Fibroblast of lung (primary cell): ENCODE data around the gene PDS5B. TPM values are rescaled to one million over a fixed set of nuclear protein-coding genes. Genes with fewer than 3 reads are reported as not detected.

ENCODE experiments used
- DNase-seq, 2 donors: peaks; one replicate each; pipeline versions ENCODE4 v3.0.0 to v3.0.0-alpha.2; 2010; ENCODE audit warnings: low read depth in 2 of 2
- H2AFZ ChIP-seq: 2 replicates; pipeline ENCODE4 v1.5.1; 2012; ENCODE audit warnings: low read length, control low read depth, inconsistent platforms
- H3K27ac ChIP-seq: 2 replicates; pipeline ENCODE4 v1.5.1; 2011; ENCODE audit warnings: low read length, control low read depth; ENCODE audit not compliant: insufficient read depth
- H3K27me3 ChIP-seq: 2 replicates; pipeline ENCODE4 v1.5.1; 2011; ENCODE audit warnings: mild to moderate bottlenecking, low read length; ENCODE audit not compliant: control insufficient read depth, insufficient read depth
- H3K36me3 ChIP-seq: 2 replicates; pipeline ENCODE4 v1.5.1; 2011; ENCODE audit warnings: low read length; ENCODE audit not compliant: control insufficient read depth, insufficient read depth
- H3K4me1 ChIP-seq: 2 replicates; pipeline ENCODE4 v1.5.1; 2011; ENCODE audit warnings: low read length; ENCODE audit not compliant: control insufficient read depth, insufficient read depth; ENCODE audit errors: extremely low read depth
- H3K4me2 ChIP-seq: 2 replicates; pipeline ENCODE4 v1.5.1; 2011; ENCODE audit warnings: low read length, control low read depth; ENCODE audit not compliant: insufficient read depth; ENCODE audit errors: extremely low read depth
- H3K4me3 ChIP-seq, 4 experiments: fragments of 200-600 bp in 1 of 4; sonication (generic) in 1 of 4; replicated peaks in 1 of 4; 2 replicates each; pipeline ENCODE4 v1.5.1; 2011 to 2016; ENCODE audit warnings: low read length in 4 of 4, low read depth in 3 of 4, mild to moderate bottlenecking in 3 of 4, control low read depth in 2 of 4, inconsistent platforms in 1 of 4, mixed read lengths in 1 of 4; ENCODE audit not compliant: insufficient read depth in 1 of 4; ENCODE audit errors: control extremely low read depth in 1 of 4
- H3K79me2 ChIP-seq: 2 replicates; pipeline ENCODE4 v1.5.1; 2012; ENCODE audit warnings: mild to moderate bottlenecking, low read length, inconsistent platforms; ENCODE audit not compliant: control insufficient read depth, insufficient read depth
- H3K9ac ChIP-seq: 2 replicates; pipeline ENCODE4 v1.5.1; 2011; ENCODE audit warnings: mild to moderate bottlenecking, low read length, control low read depth; ENCODE audit not compliant: insufficient read depth
- H3K9me3 ChIP-seq: 2 replicates; pipeline ENCODE4 v1.5.1; 2012; ENCODE audit warnings: low read depth, low read length; ENCODE audit not compliant: control insufficient read depth, insufficient read depth
- H4K20me1 ChIP-seq: 2 replicates; pipeline ENCODE4 v1.5.1; 2011; ENCODE audit warnings: low read length; ENCODE audit not compliant: control insufficient read depth, insufficient read depth; ENCODE audit errors: extremely low read depth
- CTCF ChIP-seq, 2 donors: IDR thresholded peaks in 1 of 2; conservative IDR thresholded peaks in 1 of 2; 1 replicate in 1 of 2; 2 replicates in 1 of 2; pipeline ENCODE4 v1.5.1; 2011 to 2012; ENCODE audit warnings: low read length in 2 of 2, control low read depth in 1 of 2, inconsistent platforms in 1 of 2, low read depth in 1 of 2, mild to moderate bottlenecking in 1 of 2
- EZH2 ChIP-seq: IDR thresholded peaks from 2 replicates; pipeline ENCODE4 v1.5.1; 2012; ENCODE audit warnings: low read length, control low read depth, mild to moderate bottlenecking; ENCODE audit errors: missing control alignments
- polyA minus RNA-seq: library from RNA; depleted of rRNA, polyadenylated mRNA; stranded (reverse); fragments of >200 nt; gene quantifications from 2 replicates; pipeline ENCODE4 v1.2.3, GENCODE V29; 2011; ENCODE audit warnings: low replicate concordance
- polyA plus RNA-seq, 2 donors: library from polyadenylated mRNA; depleted of rRNA in 1 of 2; stranded (reverse) in 1 of 2; unstranded in 1 of 2; fragments of >200 nt; gene quantifications; 2 replicates each; pipeline ENCODE4 v1.2.1, GENCODE V29; 2011 to 2012; ENCODE audit warnings: missing spikeins in 1 of 2
- total RNA-seq: library from RNA; depleted of rRNA; stranded (reverse); fragments of >200 nt; gene quantifications from 2 replicates; pipeline ENCODE4 v1.2.1, GENCODE V29; 2014

PDS5B gene, protein sequence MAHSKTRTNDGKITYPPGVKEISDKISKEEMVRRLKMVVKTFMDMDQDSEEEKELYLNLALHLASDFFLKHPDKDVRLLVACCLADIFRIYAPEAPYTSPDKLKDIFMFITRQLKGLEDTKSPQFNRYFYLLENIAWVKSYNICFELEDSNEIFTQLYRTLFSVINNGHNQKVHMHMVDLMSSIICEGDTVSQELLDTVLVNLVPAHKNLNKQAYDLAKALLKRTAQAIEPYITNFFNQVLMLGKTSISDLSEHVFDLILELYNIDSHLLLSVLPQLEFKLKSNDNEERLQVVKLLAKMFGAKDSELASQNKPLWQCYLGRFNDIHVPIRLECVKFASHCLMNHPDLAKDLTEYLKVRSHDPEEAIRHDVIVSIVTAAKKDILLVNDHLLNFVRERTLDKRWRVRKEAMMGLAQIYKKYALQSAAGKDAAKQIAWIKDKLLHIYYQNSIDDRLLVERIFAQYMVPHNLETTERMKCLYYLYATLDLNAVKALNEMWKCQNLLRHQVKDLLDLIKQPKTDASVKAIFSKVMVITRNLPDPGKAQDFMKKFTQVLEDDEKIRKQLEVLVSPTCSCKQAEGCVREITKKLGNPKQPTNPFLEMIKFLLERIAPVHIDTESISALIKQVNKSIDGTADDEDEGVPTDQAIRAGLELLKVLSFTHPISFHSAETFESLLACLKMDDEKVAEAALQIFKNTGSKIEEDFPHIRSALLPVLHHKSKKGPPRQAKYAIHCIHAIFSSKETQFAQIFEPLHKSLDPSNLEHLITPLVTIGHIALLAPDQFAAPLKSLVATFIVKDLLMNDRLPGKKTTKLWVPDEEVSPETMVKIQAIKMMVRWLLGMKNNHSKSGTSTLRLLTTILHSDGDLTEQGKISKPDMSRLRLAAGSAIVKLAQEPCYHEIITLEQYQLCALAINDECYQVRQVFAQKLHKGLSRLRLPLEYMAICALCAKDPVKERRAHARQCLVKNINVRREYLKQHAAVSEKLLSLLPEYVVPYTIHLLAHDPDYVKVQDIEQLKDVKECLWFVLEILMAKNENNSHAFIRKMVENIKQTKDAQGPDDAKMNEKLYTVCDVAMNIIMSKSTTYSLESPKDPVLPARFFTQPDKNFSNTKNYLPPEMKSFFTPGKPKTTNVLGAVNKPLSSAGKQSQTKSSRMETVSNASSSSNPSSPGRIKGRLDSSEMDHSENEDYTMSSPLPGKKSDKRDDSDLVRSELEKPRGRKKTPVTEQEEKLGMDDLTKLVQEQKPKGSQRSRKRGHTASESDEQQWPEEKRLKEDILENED (N-terminal part only)
- 23.6 and 25.6 TPM in 2 replicates for total RNA-seq
- 18.5 and 18.6 TPM in 2 replicates for polyA plus RNA-seq
- 13.6 and 14.1 TPM in 2 replicates for polyA plus RNA-seq (2012)
- polyA minus RNA-seq: 3.4 and 3.7 TPM in 2 replicates

DNA sequence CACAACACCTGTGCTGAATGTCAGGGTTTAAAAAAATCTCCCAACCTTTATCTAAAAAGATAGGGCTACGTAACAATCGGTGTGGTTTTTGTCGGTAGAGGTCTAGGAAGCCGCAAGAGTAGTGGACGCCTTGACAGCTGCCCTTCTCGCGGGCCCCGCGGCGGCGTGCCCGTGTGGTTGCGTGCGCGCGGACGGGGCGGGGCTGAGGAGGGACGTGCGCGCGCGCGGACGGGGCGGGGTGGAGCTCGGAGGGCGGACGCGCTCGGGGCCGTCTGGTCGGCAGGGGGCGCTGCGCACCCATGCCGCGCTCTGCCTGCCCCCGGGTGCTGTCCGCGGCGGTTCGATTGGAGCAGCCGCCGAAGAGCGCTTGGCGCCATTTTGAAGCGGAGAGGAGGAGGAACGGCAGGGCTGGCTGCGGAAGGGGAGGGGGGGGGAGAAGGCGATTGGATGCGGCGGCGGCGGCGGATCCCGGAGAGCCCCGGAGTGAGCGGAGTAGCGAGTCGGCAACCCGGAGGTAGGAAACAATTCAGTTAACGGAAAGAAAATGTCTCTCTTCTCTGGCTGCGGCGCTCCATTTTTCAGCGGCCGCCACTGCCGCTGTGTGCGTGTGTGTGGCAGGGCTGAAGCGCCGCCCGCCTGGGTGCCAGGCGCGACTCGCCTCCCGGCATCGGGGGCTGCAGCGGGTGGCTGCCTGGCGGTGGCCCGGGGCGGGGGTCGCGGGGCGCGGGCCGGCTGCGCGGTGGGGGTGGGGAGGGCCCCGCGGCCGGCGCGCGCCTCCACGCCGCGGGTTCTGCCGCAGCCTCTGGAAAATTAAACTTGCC lies at the start of gene PDS5B:
Gene PDS5B (plus strand): TSS at position 373 of the 821 bp plus-strand sequence. CDS start 62,321 bp downstream, outside the sequence.
- H3K4me2 ChIP-seq: peak within 1 kb of the TSS; percentile 97
- no peak for TF ChIP-seq EZH2
- TF ChIP-seq CTCF (conservative IDR thresholded peaks at IDR 0.05 in 1 of 2, IDR thresholded peaks at IDR 0.05 in 1 of 2; ENCODE audit: low read depth in 1 of 2, low read length in 2 of 2): peak in 1 of 2 donors; percentile 54
- no peaks in the 10 kb centered on the region for H3K36me3 ChIP-seq
- peak within 1 kb of the TSS; percentile 82 for H3K27ac ChIP-seq
- H3K79me2 ChIP-seq: peaks cover 38% of the 10 kb centered on the region
- no peaks in the 10 kb centered on the region for H4K20me1 ChIP-seq
- H2AFZ ChIP-seq: peak within 1 kb of the TSS; percentile 90
- DNase-seq: peak; percentile 91 to 93
- H3K4me1 ChIP-seq: peaks cover 9% of the 10 kb centered on the region
- peak within 1 kb of the TSS; percentile 71 to 96 (median 82) for H3K4me3 ChIP-seq
- no peaks in the 10 kb centered on the region for H3K27me3 ChIP-seq
- no peaks in the 10 kb centered on the region for H3K9me3 ChIP-seq
- H3K9ac ChIP-seq: peak within 1 kb of the TSS; percentile 82

GRCh38 chr13:32537580-32538142 lies 48.6 kb upstream of the PDS5B start:
- Histone ChIP-seq H3K9me3 (no peaks in the 10 kb centered on the region), H3K27ac (peak overlapping the region; percentile 96), H3K36me3 (peaks cover 3% of the 10 kb centered on the region), H3K4me1 (peaks cover 2% of the 10 kb centered on the region), H3K27me3 (no peaks in the 10 kb centered on the region), H3K4me3 (peak overlapping the region; percentile 48 to 99 (median 64)), H3K9ac (peak overlapping the region; percentile 82), H3K79me2 (peaks cover 48% of the 10 kb centered on the region), H2AFZ (peak overlapping the region; percentile 15), H3K4me2 (peak overlapping the region; percentile 18), H4K20me1 (no peaks in the 10 kb centered on the region)
- peak; percentile 7 to 16 for DNase-seq
- TF ChIP-seq EZH2 (no peak), CTCF (conservative IDR thresholded peaks at IDR 0.05 in 1 of 2, IDR thresholded peaks at IDR 0.05 in 1 of 2; ENCODE audit: low read depth in 1 of 2, low read length in 2 of 2) (no peak)
